Ovary (tissue), 9 donors: ENCODE data around the gene GP1BA. TPM values are rescaled to one million over a fixed set of nuclear protein-coding genes. Genes with fewer than 3 reads are reported as not detected.

Source experiments
- DNase-seq, 5 donors: peaks; one replicate each; pipeline ENCODE4 v3.0.0-alpha.2; 2019 to 2020
- H3K27ac ChIP-seq, 2 donors: fragments of 200-600 bp; one replicate each; pipeline versions ENCODE4 v1.5.1 to v1.8.0; 2019 to 2022
- H3K27me3 ChIP-seq: fragments of 200-600 bp; one replicate; pipeline ENCODE4 v1.8.0; 2022
- H3K36me3 ChIP-seq: fragments of 200-600 bp; sonication (generic); one replicate; pipeline ENCODE4 v1.5.1; 2019
- H3K4me1 ChIP-seq: one replicate; pipeline ENCODE4 v1.8.1; 2013; ENCODE audit warnings: mild to moderate bottlenecking, moderate library complexity; ENCODE audit not compliant: insufficient read depth
- H3K4me3 ChIP-seq: fragments of 200-600 bp; sonication (generic); one replicate; pipeline ENCODE4 v1.5.1; 2017
- H3K9me3 ChIP-seq, 2 donors: fragments of 200-600 bp in 1 of 2; sonication (generic) in 1 of 2; one replicate each; pipeline versions ENCODE4 v1.5.1 to v1.8.1; 2013 to 2019; ENCODE audit warnings: mild to moderate bottlenecking in 1 of 2, moderate library complexity in 1 of 2
- EP300 ChIP-seq: sonication (generic); formaldehyde crosslinking; IDR thresholded peaks from one replicate; pipeline ENCODE4 v1.6.1; 2017; ENCODE audit warnings: antibody characterized with exemption
- POLR2A ChIP-seq: fragments of 450-650 bp; IDR thresholded peaks from one replicate; pipeline ENCODE4 v1.6.1; 2017; ENCODE audit warnings: antibody characterized with exemption, mild to moderate bottlenecking, moderate library complexity
- WGBS, 3 donors: extraction: QIAGEN DNeasy Blood & Tissue Kit in 1 of 3; methylation state at CpG; one replicate each; pipeline versions ENCODE4 v1.1.5 to v1.1.7; 2013 to 2017; 5-methylcytosine and 5-hydroxymethylcytosine counted together
- intact Hi-C, 4 donors: fragments of 100-400 bp; cut with DNase I; formaldehyde crosslinking; loops; one replicate each; pipeline versions ENCODE4 v1.11.0 to v1.15.1; 2022 to 2023
- polyA plus RNA-seq, 2 donors: library from polyadenylated mRNA; stranded (reverse); fragments of 200-250 nt in 1 of 2; fragments of 350-450 nt in 1 of 2; fragmentation: Illumina TruSeq in 1 of 2; extraction: RNeasy Lipid Tissue Mini Kit (QIAGEN cat#74804) in 1 of 2; gene quantifications; one replicate each; pipeline ENCODE4 v1.2.3, GENCODE V29; 2013 to 2014
- total RNA-seq, 7 donors: library from RNA; depleted of rRNA in 2 of 7; stranded (reverse); fragments of >200 nt in 2 of 7; fragmentation: NEBNext Ultra II Directional in 3 of 7; extraction: Animal tissue kit (Norgen Biotek cat#: 25700) in 3 of 7; gene quantifications; one replicate each; pipeline versions ENCODE4 v1.1.0 to v1.2.4, GENCODE V29; 2016 to 2023
- TF ChIP-seq, protein P1 (sequence below), 3 donors: fragments of 450-650 bp in 2 of 3; fragments of 200-600 bp in 1 of 3; IDR thresholded peaks; one replicate each; pipeline versions ENCODE4 v1.5.1 to v1.8.0; 2016 to 2022; ENCODE audit warnings: antibody characterized with exemption in 3 of 3, mild to moderate bottlenecking in 1 of 3
- donor health status: DM: no; HTN: no; CAD: no; lungs with moderate emphysema.
- donor health status: DM: no; HTN: no; CAD: no.
- donor health status: Bipolar disorder and iron deficiency.
- donor health status: DM: yes; HTN: yes; CAD: no.
- donor health status: DM: no; HTN: no; CAD: no.
- donor health status: DM: yes; HTN: yes; CAD: no.

GP1BA gene
- total and polyA plus RNA-seq, 9 donors, result 0.04 to 0.10 TPM; not detected in 7

GRCh38 chr17:4968486-4969046, 36.5 kb downstream of the GP1BA start:
- DNase-seq, result peak in 1 of 5 donors; percentile 43
- Histone ChIP-seq H3K4me3 (peak overlapping the region; percentile 81), H3K36me3 (no peaks in the 10 kb centered on the region), H3K27me3 (no peaks in the 10 kb centered on the region), H3K27ac (peak overlapping the region in 1 of 2 donors; percentile 99), H3K4me1 (peaks cover 8% of the 10 kb centered on the region), H3K9me3 (no peaks in the 10 kb centered on the region)
- intact Hi-C loops, result no loop called here
- 23 to 32% (median 27%) methylated on average over 23 of the region's 23 CpGs for WGBS, 3 donors
- TF ChIP-seq, protein P1, sequence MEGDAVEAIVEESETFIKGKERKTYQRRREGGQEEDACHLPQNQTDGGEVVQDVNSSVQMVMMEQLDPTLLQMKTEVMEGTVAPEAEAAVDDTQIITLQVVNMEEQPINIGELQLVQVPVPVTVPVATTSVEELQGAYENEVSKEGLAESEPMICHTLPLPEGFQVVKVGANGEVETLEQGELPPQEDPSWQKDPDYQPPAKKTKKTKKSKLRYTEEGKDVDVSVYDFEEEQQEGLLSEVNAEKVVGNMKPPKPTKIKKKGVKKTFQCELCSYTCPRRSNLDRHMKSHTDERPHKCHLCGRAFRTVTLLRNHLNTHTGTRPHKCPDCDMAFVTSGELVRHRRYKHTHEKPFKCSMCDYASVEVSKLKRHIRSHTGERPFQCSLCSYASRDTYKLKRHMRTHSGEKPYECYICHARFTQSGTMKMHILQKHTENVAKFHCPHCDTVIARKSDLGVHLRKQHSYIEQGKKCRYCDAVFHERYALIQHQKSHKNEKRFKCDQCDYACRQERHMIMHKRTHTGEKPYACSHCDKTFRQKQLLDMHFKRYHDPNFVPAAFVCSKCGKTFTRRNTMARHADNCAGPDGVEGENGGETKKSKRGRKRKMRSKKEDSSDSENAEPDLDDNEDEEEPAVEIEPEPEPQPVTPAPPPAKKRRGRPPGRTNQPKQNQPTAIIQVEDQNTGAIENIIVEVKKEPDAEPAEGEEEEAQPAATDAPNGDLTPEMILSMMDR (IDR thresholded peaks at IDR 0.05), result no peak
- TF ChIP-seq EP300 (no peak), POLR2A (no peak)

DNA sequence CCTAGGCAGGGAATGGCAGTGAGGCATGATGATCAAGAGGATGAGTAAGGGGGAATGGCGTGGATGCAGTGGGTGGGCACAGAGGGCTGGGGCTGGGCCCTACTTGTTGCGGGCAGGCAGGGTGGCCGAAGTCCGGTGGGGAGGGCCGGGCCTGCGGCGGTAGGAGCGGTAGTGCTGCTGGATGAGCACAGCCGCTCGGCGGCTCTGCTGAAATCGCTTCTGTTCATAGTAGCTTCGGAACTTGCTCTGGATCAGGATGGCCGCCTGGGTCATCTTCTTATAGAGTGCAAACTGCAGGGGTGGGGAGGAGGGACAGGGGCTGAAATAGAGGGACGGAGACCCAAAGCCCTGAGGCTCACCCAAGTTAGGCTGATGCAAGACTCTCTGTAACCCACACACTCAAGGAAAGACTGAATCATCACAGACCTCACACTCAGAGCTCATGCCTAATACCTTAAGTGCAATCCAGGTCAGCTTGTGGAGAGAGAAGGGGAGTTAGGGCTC, 37.0 kb downstream of the GP1BA start:
- Histone ChIP-seq H3K9me3 (no peaks in the 10 kb centered on the region), H3K4me1 (peaks cover 8% of the 10 kb centered on the region), H3K4me3 (peak overlapping the region; percentile 81), H3K27ac (peak overlapping the region in 1 of 2 donors; percentile 99), H3K27me3 (no peaks in the 10 kb centered on the region), H3K36me3 (no peaks in the 10 kb centered on the region)
- DNase-seq, result peak in 3 of 5 donors; percentile 23 to 55 (median 35)
- 35 to 59% (median 50%) methylated on average over 15 of the region's 15 CpGs for WGBS, 3 donors
- intact Hi-C loops, result no loop called here
- no peak for TF ChIP-seq EP300

GRCh38 chr17:4969551-4970173, 37.6 kb downstream of the GP1BA start:
- intact Hi-C loops, result no loop called here
- Histone ChIP-seq H3K9me3 (no peaks in the 10 kb centered on the region), H3K4me3 (no peak overlapping the region), H3K4me1 (peaks cover 8% of the 10 kb centered on the region), H3K27ac (no peak overlapping the region), H3K36me3 (no peaks in the 10 kb centered on the region), H3K27me3 (no peaks in the 10 kb centered on the region)
- no peak for DNase-seq
- TF ChIP-seq EP300 (no peak), POLR2A (no peak)
- TF ChIP-seq, protein P1 (IDR thresholded peaks at IDR 0.05), result no peak
- WGBS, 3 donors, result 61 to 64% (median 63%) methylated on average over 16 of the region's 16 CpGs

- H3K4me1 ChIP-seq, result peaks cover 8% of the 10 kb centered on the region
These were observed 38.2 kb downstream of the GP1BA start for GRCh38 chr17:4970273-4970672.

More at GRCh38 chr17:4970273-4970672, 38.2 kb downstream of the GP1BA start:
- no peaks in the 10 kb centered on the region for H3K36me3 ChIP-seq
- intact Hi-C loops, result no loop called here
- no peaks in the 10 kb centered on the region for H3K9me3 ChIP-seq
- WGBS, 3 donors, result 86 to 94% (median 87%) methylated on average over 8 of the region's 8 CpGs
- no peaks in the 10 kb centered on the region for H3K27me3 ChIP-seq
- no peak overlapping the region for H3K4me3 ChIP-seq
- TF ChIP-seq, protein P1 (IDR thresholded peaks at IDR 0.05), result no peak
- TF ChIP-seq POLR2A (no peak), EP300 (no peak)
- DNase-seq, result no peak
- H3K27ac ChIP-seq, result no peak overlapping the region
